H1 (cell line): ENCODE data around the gene DYNLL2. TPM values are rescaled to one million over a fixed set of nuclear protein-coding genes. Genes with fewer than 3 reads are reported as not detected.

Experiments used
- CTCF ChIA-PET: fragments of 300-600 bp; sonication (Branson Sonifier 250); formaldehyde crosslinking; loops from one replicate; lab custom pipeline; 2021; ENCODE audit not compliant: partially characterized antibody; lab: Charles Lee
- POLR2A ChIA-PET: fragments of 300-600 bp; sonication (Branson Sonifier 250); formaldehyde crosslinking; loops from one replicate; lab custom pipeline; 2021; ENCODE audit warnings: inconsistent platforms; ENCODE audit not compliant: partially characterized antibody; lab: Charles Lee
- DNase-seq, 2 experiments: peaks; one replicate each; pipeline versions ENCODE4 v3.0.0 to v3.0.0-alpha.2; 2010 to 2022; ENCODE audit warnings: low spot score in 2 of 2, low read depth in 1 of 2, mixed read lengths in 1 of 2
- FAIRE-seq: peaks from 2 replicates; lab custom pipeline; 2011; peaks lifted over from hg19 to GRCh38; lab: Jason Lieb, UNC
- H2AFZ ChIP-seq: 2 replicates; pipeline ENCODE4 v1.8.1; 2012; ENCODE audit warnings: low read length, inconsistent platforms
- H2AK5ac ChIP-seq: 2 replicates; pipeline ENCODE4 v1.6.1; 2013; ENCODE audit warnings: low read depth, low read length
- H2BK120ac ChIP-seq: replicated peaks from 2 replicates; pipeline ENCODE3; 2013; ENCODE audit warnings: low read depth, low read length, inconsistent platforms
- H2BK12ac ChIP-seq: 2 replicates; pipeline ENCODE4 v1.6.1; 2013; ENCODE audit warnings: low read depth, low read length
- H2BK15ac ChIP-seq: 2 replicates; pipeline ENCODE4 v1.6.1; 2013; ENCODE audit warnings: low read length
- H2BK20ac ChIP-seq: 2 replicates; pipeline ENCODE4 v1.6.1; 2013; ENCODE audit warnings: low read length
- H2BK5ac ChIP-seq: 2 replicates; pipeline ENCODE4 v1.6.1; 2013; ENCODE audit warnings: low read depth, low read length
- H3K14ac ChIP-seq: 2 replicates; pipeline ENCODE4 v1.6.1; 2013; ENCODE audit warnings: inconsistent platforms; ENCODE audit not compliant: insufficient read length
- H3K18ac ChIP-seq: 2 replicates; pipeline ENCODE4 v1.6.1; 2013; ENCODE audit warnings: low read length; ENCODE audit errors: extremely low read depth
- H3K23ac ChIP-seq: 2 replicates; pipeline ENCODE4 v1.6.1; 2013; ENCODE audit warnings: inconsistent platforms; ENCODE audit not compliant: insufficient read length
- H3K23me2 ChIP-seq: 2 replicates; pipeline ENCODE4 v1.6.1; 2013; ENCODE audit warnings: low read depth, low read length
- H3K27ac ChIP-seq: 2 replicates; pipeline ENCODE4 v1.6.1; 2011; ENCODE audit warnings: low read depth, low read length, inconsistent platforms
- H3K27me3 ChIP-seq, 4 experiments: replicated peaks in 1 of 4; 1 replicate in 1 of 4; 2 replicates in 3 of 4; pipeline versions ENCODE4 v1.6.1 to v1.8.1; 2011 to 2013; ENCODE audit warnings: low read length in 3 of 4, mild to moderate bottlenecking in 3 of 4, inconsistent platforms in 2 of 4, mixed read lengths in 2 of 4, moderate library complexity in 1 of 4; ENCODE audit not compliant: control insufficient read depth in 3 of 4, insufficient read depth in 3 of 4; ENCODE audit errors: extremely low read depth in 1 of 4
- H3K36me3 ChIP-seq, 4 experiments: 2 replicates each; pipeline versions ENCODE4 v1.6.1 to v1.8.1; 2011 to 2013; ENCODE audit warnings: mild to moderate bottlenecking in 4 of 4, low read length in 3 of 4, moderate library complexity in 2 of 4, control low read depth in 1 of 4, inconsistent platforms in 1 of 4; ENCODE audit not compliant: insufficient read depth in 4 of 4, control insufficient read depth in 2 of 4
- H3K4ac ChIP-seq: replicated peaks from 2 replicates; pipeline ENCODE3; 2013; ENCODE audit warnings: low read length, low read depth, mixed read lengths, inconsistent platforms; ENCODE audit not compliant: insufficient read length
- H3K4me1 ChIP-seq, 4 experiments: replicated peaks in 1 of 4; 1 replicate in 1 of 4; 2 replicates in 3 of 4; pipeline versions ENCODE4 v1.6.1 to v1.8.1; 2011 to 2013; ENCODE audit warnings: low read length in 3 of 4, inconsistent platforms in 2 of 4, mixed read lengths in 1 of 4; ENCODE audit not compliant: insufficient read depth in 4 of 4, control insufficient read depth in 3 of 4
- H3K4me2 ChIP-seq, 2 experiments: 2 replicates each; pipeline versions ENCODE4 v1.6.1 to v1.8.1; 2011 to 2013; ENCODE audit warnings: low read depth in 2 of 2, low read length in 2 of 2, control low read depth in 1 of 2, inconsistent platforms in 1 of 2, mild to moderate bottlenecking in 1 of 2; ENCODE audit not compliant: insufficient read depth in 1 of 2
- H3K4me3 ChIP-seq, 4 experiments: fragments of 200-600, 300-600 bp in 1 of 4; sonication (generic), shearing (Covaris generic), sonication (Bioruptor Twin) in 1 of 4; 2 replicates each; pipeline versions ENCODE4 v1.5.1 to v1.8.1; 2011 to 2016; ENCODE audit warnings: low read length in 4 of 4, low read depth in 3 of 4, control low read depth in 2 of 4, inconsistent platforms in 2 of 4, mild to moderate bottlenecking in 2 of 4, mixed read lengths in 1 of 4, moderate library complexity in 1 of 4; ENCODE audit not compliant: insufficient read depth in 2 of 4; ENCODE audit errors: extremely low read depth in 1 of 4
- H3K56ac ChIP-seq: replicated peaks from 2 replicates; pipeline ENCODE3; 2013; ENCODE audit warnings: low read depth, mild to moderate bottlenecking, mixed read lengths, low read length, inconsistent platforms; ENCODE audit not compliant: insufficient read length
- H3K79me1 ChIP-seq: 2 replicates; pipeline ENCODE4 v1.6.1; 2013; ENCODE audit warnings: low read depth, low read length, control low read depth
- H3K79me2 ChIP-seq, 2 experiments: 2 replicates each; pipeline versions ENCODE4 v1.6.1 to v1.8.1; 2012 to 2013; ENCODE audit warnings: low read length in 2 of 2, mild to moderate bottlenecking in 2 of 2, inconsistent platforms in 1 of 2; ENCODE audit not compliant: insufficient read depth in 2 of 2, control insufficient read depth in 1 of 2
- H3K9ac ChIP-seq, 4 experiments: replicated peaks in 1 of 4; 1 replicate in 1 of 4; 2 replicates in 3 of 4; pipeline versions ENCODE4 v1.6.1 to v1.8.1; 2011 to 2013; ENCODE audit warnings: low read depth in 3 of 4, low read length in 3 of 4, control low read depth in 2 of 4, mild to moderate bottlenecking in 2 of 4, moderate library complexity in 2 of 4, inconsistent platforms in 1 of 4; ENCODE audit errors: extremely low read depth in 1 of 4
- H3K9me3 ChIP-seq, 2 experiments: 2 replicates each; pipeline versions ENCODE4 v1.6.1 to v1.8.1; 2012 to 2013; ENCODE audit warnings: mild to moderate bottlenecking in 2 of 2, moderate library complexity in 2 of 2, control low read depth in 1 of 2, inconsistent platforms in 1 of 2, low read depth in 1 of 2, low read length in 1 of 2, mixed read lengths in 1 of 2; ENCODE audit not compliant: insufficient read depth in 2 of 2
- H4K20me1 ChIP-seq, 2 experiments: replicated peaks in 1 of 2; 2 replicates each; pipeline versions ENCODE3 to v1.8.1; 2011 to 2013; ENCODE audit warnings: inconsistent platforms in 2 of 2, low read length in 2 of 2, mild to moderate bottlenecking in 1 of 2; ENCODE audit not compliant: insufficient read depth in 2 of 2, control insufficient read depth in 1 of 2
- H4K5ac ChIP-seq: 2 replicates; pipeline ENCODE4 v1.6.1; 2013; ENCODE audit warnings: low read length, low read depth, mixed read lengths, inconsistent platforms; ENCODE audit not compliant: insufficient read length
- H4K8ac ChIP-seq: 2 replicates; pipeline ENCODE4 v1.8.0; 2013; ENCODE audit warnings: mild to moderate bottlenecking, moderate library complexity, low read length, inconsistent platforms; ENCODE audit not compliant: insufficient read depth; ENCODE audit errors: extremely low read depth
- H4K91ac ChIP-seq: replicated peaks from 2 replicates; pipeline ENCODE3; 2013; ENCODE audit warnings: low read length, mixed read lengths, inconsistent platforms; ENCODE audit not compliant: insufficient read length
- FOSL1 ChIP-seq: IDR thresholded peaks from 2 replicates; pipeline ENCODE4 v1.6.1; 2011; ENCODE audit warnings: mild to moderate bottlenecking, low read depth, low read length, moderate library complexity; ENCODE audit not compliant: insufficient read depth
- GTF2F1 ChIP-seq: IDR thresholded peaks from 2 replicates; pipeline ENCODE4 v1.6.1; 2012; ENCODE audit warnings: low read depth, low read length, improper control_type of control experiment, borderline replicate concordance
- HDAC6 ChIP-seq: IDR thresholded peaks from one replicate; pipeline ENCODE4 v1.7.1; 2012; ENCODE audit warnings: low read depth, mild to moderate bottlenecking, inconsistent platforms, low read length, moderate library complexity
- WGBS, 2 experiments: shearing (Covaris generic) in 1 of 2; methylation state at CpG; one replicate each; pipeline versions ENCODE4 v1.1.6 to v1.1.7; 2013 to 2015; ENCODE audit warnings: low lambda C conversion rate in 2 of 2, mixed read lengths in 2 of 2, inconsistent platforms in 1 of 2, low coverage in 1 of 2, missing lambda C conversion rate in 1 of 2; ENCODE audit not compliant: insufficient replicate concordance in 2 of 2, insufficient coverage in 1 of 2, insufficient read length in 1 of 2; ENCODE audit errors: extremely low coverage in 1 of 2, missing lambda C conversion rate in 1 of 2; 5-methylcytosine and 5-hydroxymethylcytosine counted together
- polyA plus RNA-seq, 7 experiments: library from polyadenylated mRNA; depleted of rRNA in 3 of 7; stranded (reverse) in 5 of 7; unstranded in 2 of 7; fragments of >200 nt in 5 of 7; fragments of 200-250 nt in 2 of 7; gene quantifications; 1 replicate in 5 of 7; 2 replicates in 1 of 7; 4 replicates in 1 of 7; pipeline versions ENCODE4 v1.2.1 to v1.2.3, GENCODE V29; 2011 to 2013; ENCODE audit warnings: missing spikeins in 2 of 7, mixed read lengths in 2 of 7
- total RNA-seq: library from RNA; stranded (reverse); fragmentation: NEBNext Ultra II Directional; extraction: Animal tissue kit (Norgen Biotek cat#: 25700); gene quantifications from 2 replicates; pipeline ENCODE4 v1.2.1, GENCODE V29; 2021

DYNLL2 gene
- total and polyA plus RNA-seq, 2 of the 8 experiments (the other 6 are each of a cell fraction or from before 2014, with no cell fraction given): 19.8 to 52.7 TPM

DNA sequence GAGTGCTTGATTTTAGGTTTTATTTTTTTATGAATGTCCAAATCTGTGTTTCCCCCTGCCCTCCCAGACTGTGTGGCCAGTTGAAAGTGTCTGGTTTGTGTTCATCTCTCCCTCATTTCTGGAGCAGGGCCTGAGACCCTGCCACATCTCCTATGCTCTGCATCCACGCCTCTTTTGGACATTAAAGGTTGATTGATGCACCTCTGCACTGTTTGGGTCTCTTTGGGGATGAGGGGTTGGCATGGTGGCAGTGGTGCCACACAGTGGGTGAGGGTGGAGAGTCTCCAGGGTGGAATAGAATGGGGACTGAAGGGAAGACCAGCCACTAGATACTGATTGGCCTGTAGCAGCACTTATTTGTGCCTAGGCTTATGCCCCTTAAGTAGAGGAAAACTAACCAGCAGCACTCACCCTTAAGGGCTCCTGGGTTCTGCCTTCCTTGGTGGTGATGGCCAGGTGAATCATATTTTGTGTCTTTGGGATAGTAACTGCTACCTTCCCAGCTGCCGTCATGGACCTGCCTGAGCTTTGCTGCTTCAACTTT lies 7.9 kb downstream of the DYNLL2 start:
- Histone ChIP-seq H2BK20ac (no peak overlapping the region), H3K4me2 (no peak overlapping the region), H2BK12ac (no peak overlapping the region), H3K14ac (no peak overlapping the region), H3K79me1 (peaks cover 18% of the 10 kb centered on the region), H3K18ac (no peak overlapping the region), H2BK120ac (no peak overlapping the region), H2AFZ (no peak overlapping the region), H2BK15ac (no peak overlapping the region), H3K9me3 (no peaks in the 10 kb centered on the region), H4K20me1 (peaks cover 26 to 48% of the 10 kb centered on the region in 2 experiments), H4K91ac (no peak overlapping the region), H3K79me2 (peaks cover 20 to 47% of the 10 kb centered on the region in 2 experiments), H3K56ac (no peak overlapping the region), H4K5ac (no peak overlapping the region), H3K36me3 (peaks cover 22 to 85% (median 53%) of the 10 kb centered on the region in 4 experiments), H3K23ac (no peak overlapping the region), H4K8ac (no peak overlapping the region), H3K27me3 (no peaks in the 10 kb centered on the region), H3K27ac (no peak overlapping the region), H2AK5ac (no peak overlapping the region), H3K9ac (no peak overlapping the region), H3K23me2 (no peaks in the 10 kb centered on the region; the same call in 1 of the 2 replicates), H3K4ac (no peak overlapping the region), H3K4me1 (no peaks in the 10 kb centered on the region), H3K4me3 (no peak overlapping the region), H2BK5ac (no peak overlapping the region)
- POLR2A ChIA-PET: interaction anchor here (0.7 to 16.6 kb wide), 7 partner anchors 7 to 89 kb away, joined by 3 to 292 read pairs (median 3); partner anchors contain the start of genes DYNLL2 and SRSF1
- no peak for DNase-seq
- 97% methylated on average over 2 of the region's 2 CpGs; no CpG with 5 or more reads in 1 of the 2 experiments for WGBS, 2 experiments
- FAIRE-seq: no peak
- CTCF ChIA-PET: interaction anchor here (1.1 to 1.3 kb wide), 2 partner anchors 84 to 429 kb away, joined by 3 read pairs; partner anchors contain the start of gene SRSF1
- TF ChIP-seq HDAC6: no peak
- TF ChIP-seq FOSL1: no peak
- TF ChIP-seq GTF2F1: no peak
